Astrocyte (in vitro differentiated cells and primary cell): ENCODE results near the gene MYOZ3. TPM values are rescaled to one million over a fixed set of nuclear protein-coding genes. Genes with fewer than 3 reads are reported as not detected.

Source experiments
- DNase-seq: peaks from one replicate; pipeline ENCODE4 v3.0.0-alpha.2; 2010; ENCODE audit warnings: low read depth
- FAIRE-seq: peaks from 2 replicates; lab custom pipeline; 2011; peaks lifted over from hg19 to GRCh38; lab: Jason Lieb, UNC
- H2AFZ ChIP-seq: 2 replicates; pipeline ENCODE4 v1.6.0; 2012; ENCODE audit warnings: low read depth, low read length, inconsistent platforms
- H3K27ac ChIP-seq: 2 replicates; pipeline ENCODE4 v1.5.1; 2011; ENCODE audit warnings: low read depth, low read length, inconsistent platforms
- H3K27me3 ChIP-seq: 2 replicates; pipeline ENCODE4 v1.6.0; 2011; ENCODE audit warnings: low read length, inconsistent platforms; ENCODE audit not compliant: insufficient read depth
- H3K36me3 ChIP-seq: 2 replicates; pipeline ENCODE4 v1.5.1; 2011; ENCODE audit warnings: low read length, inconsistent platforms; ENCODE audit not compliant: insufficient read depth
- H3K4me1 ChIP-seq: 2 replicates; pipeline ENCODE4 v1.5.1; 2011; ENCODE audit warnings: low read length, inconsistent platforms; ENCODE audit not compliant: insufficient read depth
- H3K4me2 ChIP-seq: 2 replicates; pipeline ENCODE4 v1.6.0; 2012; ENCODE audit warnings: low read length, inconsistent platforms
- H3K4me3 ChIP-seq: 2 replicates; pipeline ENCODE4 v1.5.1; 2011; ENCODE audit warnings: low read depth, mild to moderate bottlenecking, low read length, inconsistent platforms; ENCODE audit not compliant: insufficient read depth
- H3K79me2 ChIP-seq: 2 replicates; pipeline ENCODE4 v1.6.0; 2012; ENCODE audit warnings: mild to moderate bottlenecking, low read length, inconsistent platforms; ENCODE audit not compliant: insufficient read depth
- H3K9ac ChIP-seq: 2 replicates; pipeline ENCODE4 v1.6.0; 2012; ENCODE audit warnings: mild to moderate bottlenecking, low read length, inconsistent platforms
- H3K9me3 ChIP-seq: 2 replicates; pipeline ENCODE4 v1.5.1; 2012; ENCODE audit warnings: low read depth, mild to moderate bottlenecking, low read length, inconsistent platforms; ENCODE audit not compliant: insufficient read depth
- H4K20me1 ChIP-seq: 2 replicates; pipeline ENCODE4 v1.6.0; 2012; ENCODE audit warnings: low read length, inconsistent platforms; ENCODE audit not compliant: insufficient read depth
- H3K27ac Mint-ChIP-seq: one replicate; pipeline ENCODE4 v1.8.0; 2021; ENCODE audit warnings: mild to moderate bottlenecking, mixed read lengths; ENCODE audit not compliant: unreplicated experiment
- H3K27me3 Mint-ChIP-seq: one replicate; pipeline ENCODE4 v1.8.0; 2021; ENCODE audit warnings: low read depth, mixed read lengths; ENCODE audit not compliant: unreplicated experiment
- H3K36me3 Mint-ChIP-seq: one replicate; pipeline ENCODE4 v1.8.0; 2021; ENCODE audit warnings: low read depth, mixed read lengths; ENCODE audit not compliant: unreplicated experiment
- H3K4me1 Mint-ChIP-seq: one replicate; pipeline ENCODE4 v1.8.0; 2021; ENCODE audit warnings: low read depth, mixed read lengths; ENCODE audit not compliant: unreplicated experiment
- H3K4me3 Mint-ChIP-seq: one replicate; pipeline ENCODE4 v1.8.0; 2021; ENCODE audit warnings: mild to moderate bottlenecking, moderate library complexity, mixed read lengths; ENCODE audit not compliant: unreplicated experiment
- H3K9me3 Mint-ChIP-seq: one replicate; pipeline ENCODE4 v1.8.0; 2021; ENCODE audit warnings: mild to moderate bottlenecking, mixed read lengths; ENCODE audit not compliant: unreplicated experiment
- EZH2 ChIP-seq: IDR thresholded peaks from 2 replicates; pipeline ENCODE4 v1.6.1; 2012; ENCODE audit warnings: mild to moderate bottlenecking, low read length, inconsistent platforms; ENCODE audit not compliant: insufficient read depth
- total RNA-seq: library from RNA; stranded (reverse); gene quantifications from 2 replicates; pipeline ENCODE4 v1.2.1, GENCODE V29; 2021
- TF ChIP-seq, protein P1 (sequence below): IDR thresholded peaks from 2 replicates; pipeline ENCODE4 v1.5.1; 2011; ENCODE audit warnings: low read depth, mild to moderate bottlenecking, inconsistent platforms, low read length, moderate library complexity; ENCODE audit not compliant: insufficient read depth

MYOZ3 gene
- total RNA-seq, 1 donor from 2014 or later: 5.5 TPM

DNA sequence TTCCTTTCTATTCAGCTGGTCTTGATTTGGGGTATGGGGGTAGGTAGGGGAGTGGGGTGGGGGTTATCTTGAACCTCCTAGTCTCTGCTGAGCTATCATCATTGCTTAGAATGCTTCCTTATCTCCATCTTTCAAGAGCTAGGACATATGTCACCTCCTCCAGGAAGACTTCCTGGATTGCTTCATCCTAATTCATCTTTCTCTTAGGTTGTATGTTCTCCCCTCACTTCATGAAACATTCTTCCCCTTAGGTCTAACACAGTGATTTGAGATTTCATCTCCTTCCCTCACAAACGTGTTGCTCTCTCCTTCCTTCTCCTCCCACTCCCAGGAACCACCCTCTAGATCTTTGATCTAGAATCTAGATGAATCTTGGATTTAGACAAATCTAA is 23.0 kb upstream of the MYOZ3 start:
- TF ChIP-seq EZH2: no peak
- TF ChIP-seq, protein P1, sequence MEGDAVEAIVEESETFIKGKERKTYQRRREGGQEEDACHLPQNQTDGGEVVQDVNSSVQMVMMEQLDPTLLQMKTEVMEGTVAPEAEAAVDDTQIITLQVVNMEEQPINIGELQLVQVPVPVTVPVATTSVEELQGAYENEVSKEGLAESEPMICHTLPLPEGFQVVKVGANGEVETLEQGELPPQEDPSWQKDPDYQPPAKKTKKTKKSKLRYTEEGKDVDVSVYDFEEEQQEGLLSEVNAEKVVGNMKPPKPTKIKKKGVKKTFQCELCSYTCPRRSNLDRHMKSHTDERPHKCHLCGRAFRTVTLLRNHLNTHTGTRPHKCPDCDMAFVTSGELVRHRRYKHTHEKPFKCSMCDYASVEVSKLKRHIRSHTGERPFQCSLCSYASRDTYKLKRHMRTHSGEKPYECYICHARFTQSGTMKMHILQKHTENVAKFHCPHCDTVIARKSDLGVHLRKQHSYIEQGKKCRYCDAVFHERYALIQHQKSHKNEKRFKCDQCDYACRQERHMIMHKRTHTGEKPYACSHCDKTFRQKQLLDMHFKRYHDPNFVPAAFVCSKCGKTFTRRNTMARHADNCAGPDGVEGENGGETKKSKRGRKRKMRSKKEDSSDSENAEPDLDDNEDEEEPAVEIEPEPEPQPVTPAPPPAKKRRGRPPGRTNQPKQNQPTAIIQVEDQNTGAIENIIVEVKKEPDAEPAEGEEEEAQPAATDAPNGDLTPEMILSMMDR: no peak
- peaks cover 4% of the 10 kb centered on the region for H4K20me1 ChIP-seq
- Mint-ChIP-seq H3K27me3 (no peaks in the 10 kb centered on the region), H3K27ac (no peak overlapping the region), H3K4me1 (peaks cover 71% of the 10 kb centered on the region), H3K9me3 (no peaks in the 10 kb centered on the region), H3K4me3 (peak overlapping the region; percentile 27), H3K36me3 (peaks cover 7% of the 10 kb centered on the region)
- no peaks in the 10 kb centered on the region for H3K27me3 ChIP-seq
- peaks cover 20% of the 10 kb centered on the region for H3K79me2 ChIP-seq
- peaks cover 76% of the 10 kb centered on the region for H3K4me1 ChIP-seq
- H3K9me3 ChIP-seq: no peaks in the 10 kb centered on the region
- no peak for FAIRE-seq
- H2AFZ ChIP-seq: no peak overlapping the region
- no peak overlapping the region for H3K4me3 ChIP-seq
- no peaks in the 10 kb centered on the region for H3K36me3 ChIP-seq
- peak overlapping the region; percentile 90 for H3K9ac ChIP-seq
- no peak for DNase-seq
- peak overlapping the region; percentile 75 for H3K27ac ChIP-seq
- peak overlapping the region; percentile 76 for H3K4me2 ChIP-seq

- no peaks in the 10 kb centered on the region for H3K9me3 ChIP-seq
- H3K9ac ChIP-seq: peak overlapping the region; percentile 90
- no peak overlapping the region for H2AFZ ChIP-seq
- H3K79me2 ChIP-seq: peaks cover 27% of the 10 kb centered on the region
- H3K4me2 ChIP-seq: peak overlapping the region; percentile 86
- TF ChIP-seq, protein P1: no peak
- TF ChIP-seq EZH2: no peak
- H3K4me1 Mint-ChIP-seq: peaks cover 68% of the 10 kb centered on the region
- no peaks in the 10 kb centered on the region for H3K27me3 ChIP-seq
- no peak overlapping the region for H3K27ac Mint-ChIP-seq
- H3K4me3 ChIP-seq: no peak overlapping the region
- DNase-seq: no peak
- H3K27ac ChIP-seq: peak overlapping the region; percentile 99
- no peaks in the 10 kb centered on the region for H3K27me3 Mint-ChIP-seq
- peaks cover 5% of the 10 kb centered on the region for H3K36me3 Mint-ChIP-seq
- H3K4me1 ChIP-seq: peaks cover 77% of the 10 kb centered on the region
- no peak for FAIRE-seq
- H4K20me1 ChIP-seq: peaks cover 5% of the 10 kb centered on the region
- no peak overlapping the region for H3K4me3 Mint-ChIP-seq
- H3K36me3 ChIP-seq: no peaks in the 10 kb centered on the region
- H3K9me3 Mint-ChIP-seq: no peaks in the 10 kb centered on the region
These were observed 22.3 kb upstream of the MYOZ3 start for GRCh38 chr5:150638488-150639376.

DNA sequence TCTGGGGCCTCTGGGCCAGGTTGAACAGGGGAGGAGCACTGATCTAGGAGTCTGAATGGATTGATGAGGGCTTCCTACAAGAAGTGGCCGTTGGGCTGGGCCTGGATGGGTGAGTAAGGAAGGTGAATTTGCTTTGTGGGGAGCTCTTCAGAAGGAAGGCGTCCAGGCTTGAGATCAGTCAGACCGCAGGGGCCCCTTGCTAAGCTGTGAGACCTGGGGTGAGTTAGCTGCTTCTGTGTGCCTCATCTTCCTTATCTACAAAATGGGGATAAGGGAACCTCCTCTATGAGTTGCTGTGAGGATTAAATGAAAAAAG is 21.7 kb upstream of the MYOZ3 start:
- no peak for TF ChIP-seq EZH2
- TF ChIP-seq, protein P1: no peak
- H3K9me3 ChIP-seq: no peaks in the 10 kb centered on the region
- peak overlapping the region; percentile 86 for H3K4me2 ChIP-seq
- H4K20me1 ChIP-seq: peaks cover 11% of the 10 kb centered on the region
- H3K9me3 Mint-ChIP-seq: no peaks in the 10 kb centered on the region
- no peak overlapping the region for H3K4me3 Mint-ChIP-seq
- H3K27ac ChIP-seq: peak overlapping the region; percentile 99
- peaks cover 73% of the 10 kb centered on the region for H3K4me1 Mint-ChIP-seq
- H3K4me3 ChIP-seq: no peak overlapping the region
- no peaks in the 10 kb centered on the region for H3K36me3 ChIP-seq
- peak overlapping the region; percentile 90 for H3K9ac ChIP-seq
- no peak overlapping the region for H2AFZ ChIP-seq
- H3K27me3 Mint-ChIP-seq: no peaks in the 10 kb centered on the region
- H3K4me1 ChIP-seq: peaks cover 82% of the 10 kb centered on the region
- peaks cover 33% of the 10 kb centered on the region for H3K79me2 ChIP-seq
- DNase-seq: no peak
- H3K27me3 ChIP-seq: no peaks in the 10 kb centered on the region
- no peak for FAIRE-seq
- H3K27ac Mint-ChIP-seq: no peak overlapping the region
- peaks cover 2% of the 10 kb centered on the region for H3K36me3 Mint-ChIP-seq
